PC-9 (cell line): Measurements from ENCODE around the gene AUTS2. TPM values are rescaled to one million over a fixed set of nuclear protein-coding genes. Genes with fewer than 3 reads are reported as not detected.

Experiments used
- BruUV-seq: library from RNA; stranded (reverse); fragments of 400-500 nt; replicated peaks from 2 replicates; lab custom pipeline; 2021; lab: Mats Ljungman, UMichigan
- CTCF ChIA-PET: fragments of 300-600 bp; sonication (Branson Sonifier 250); formaldehyde crosslinking; loops from one replicate; lab custom pipeline; 2022; ENCODE audit warnings: antibody characterized with exemption; lab: Charles Lee
- POLR2A ChIA-PET: fragments of 300-600 bp; sonication (Branson Sonifier 250); formaldehyde crosslinking; loops from one replicate; lab custom pipeline; 2022; ENCODE audit warnings: antibody characterized with exemption; ENCODE audit not compliant: unreplicated experiment; lab: Charles Lee
- DNase-seq, 2 experiments: peaks; one replicate each; pipeline versions ENCODE4 v3.0.0 to v3.0.0-alpha.2; 2015 to 2022; ENCODE audit warnings: mixed read lengths in 1 of 2
- H2AFZ ChIP-seq: fragments of 200-600 bp; sonication (generic); 2 replicates; pipeline ENCODE4 v1.8.1; 2017; ENCODE audit warnings: antibody characterized with exemption
- H3F3A ChIP-seq: fragments of 200-600 bp; sonication (generic); 2 replicates; pipeline ENCODE4 v1.8.1; 2017; ENCODE audit warnings: antibody characterized with exemption, mild to moderate bottlenecking, low read depth; ENCODE audit not compliant: insufficient read depth
- H3K27ac ChIP-seq: fragments of 200-600 bp; sonication (generic); 2 replicates; pipeline ENCODE4 v1.6.1; 2016; ENCODE audit warnings: mixed run types
- H3K27me3 ChIP-seq: fragments of 200-600 bp; sonication (generic); 2 replicates; pipeline ENCODE4 v1.6.1; 2016; ENCODE audit warnings: low read depth, mixed run types; ENCODE audit not compliant: insufficient read depth
- H3K36me3 ChIP-seq: fragments of 200-600 bp; sonication (generic); 2 replicates; pipeline ENCODE4 v1.6.1; 2016; ENCODE audit warnings: low read depth, mixed run types
- H3K4me1 ChIP-seq: fragments of 200-600 bp; sonication (generic); replicated peaks from 2 replicates; pipeline ENCODE4 v1.6.1; 2016; ENCODE audit warnings: mixed run types; ENCODE audit not compliant: insufficient read depth
- H3K4me2 ChIP-seq: fragments of 200-600 bp; sonication (generic); 2 replicates; pipeline ENCODE4 v1.6.1; 2017; ENCODE audit warnings: mixed run types
- H3K4me3 ChIP-seq: fragments of 200-600 bp; sonication (generic); 2 replicates; pipeline ENCODE4 v1.6.1; 2016; ENCODE audit warnings: mixed run types
- H3K79me2 ChIP-seq: fragments of 200-600 bp; sonication (generic); 2 replicates; pipeline ENCODE4 v1.6.1; 2017; ENCODE audit warnings: low read depth, mixed run types
- H3K9me2 ChIP-seq: fragments of 200-600 bp; sonication (generic); 2 replicates; pipeline ENCODE4 v1.8.1; 2017; ENCODE audit warnings: mild to moderate bottlenecking; ENCODE audit not compliant: insufficient read depth
- H3K9me3 ChIP-seq: fragments of 200-600 bp; sonication (generic); 2 replicates; pipeline ENCODE4 v1.8.1; 2016; ENCODE audit warnings: low read depth; ENCODE audit not compliant: insufficient read depth
- H4K20me1 ChIP-seq: fragments of 200-600 bp; sonication (generic); 2 replicates; pipeline ENCODE4 v1.8.1; 2017; ENCODE audit not compliant: insufficient read depth
- CTCF ChIP-seq: fragments of 200-600 bp; sonication (generic); conservative IDR thresholded peaks from 2 replicates; pipeline ENCODE4 v1.6.1; 2017; ENCODE audit warnings: mixed run types, antibody characterized with exemption, mild to moderate bottlenecking, moderate library complexity
- EZH2 ChIP-seq: fragments of 200-600 bp; sonication (generic); IDR thresholded peaks from 2 replicates; pipeline ENCODE4 v1.8.0; 2017; ENCODE audit warnings: antibody characterized with exemption, low read depth
- intact Hi-C: fragments of 100-400 bp; cut with micrococcal nuclease; formaldehyde crosslinking; loops from one replicate; pipeline ENCODE4 v1.10.0; 2022; ENCODE audit not compliant: unreplicated experiment
- total RNA-seq: library from RNA; stranded (reverse); gene quantifications from 2 replicates; pipeline ENCODE4 v1.2.3, GENCODE V29; 2021

AUTS2 gene
- total RNA-seq, 1 experiment from 2014 or later = not detected

GRCh38 chr7:69663911-69664832 is 65.9 kb downstream of the AUTS2 start:
- Histone ChIP-seq H3K9me2 (no peaks in the 10 kb centered on the region), H3K36me3 (no peaks in the 10 kb centered on the region), H4K20me1 (no peaks in the 10 kb centered on the region), H3K4me3 (no peak overlapping the region), H3K4me2 (no peak overlapping the region), H2AFZ (no peak overlapping the region), H3K9me3 (no peaks in the 10 kb centered on the region; the same call in 1 of the 2 replicates), H3K27ac (no peak overlapping the region), H3K4me1 (no peaks in the 10 kb centered on the region), H3K27me3 (no peaks in the 10 kb centered on the region), H3F3A (no peaks in the 10 kb centered on the region), H3K79me2 (no peaks in the 10 kb centered on the region)
- no peak for DNase-seq
- TF ChIP-seq CTCF (no peak), EZH2 (no peak)
- intact Hi-C loops = no loop called here
- BruUV-seq = no TSS peak
- CTCF ChIA-PET = no interaction called here
- POLR2A ChIA-PET = no interaction called here

GRCh38 chr7:69665369-69665768 is 67.1 kb downstream of the AUTS2 start:
- Histone ChIP-seq H3K9me3 (no peaks in the 10 kb centered on the region; the same call in 1 of the 2 replicates), H3K4me1 (no peaks in the 10 kb centered on the region), H3F3A (no peaks in the 10 kb centered on the region), H3K27me3 (no peaks in the 10 kb centered on the region), H4K20me1 (no peaks in the 10 kb centered on the region), H2AFZ (no peak overlapping the region), H3K4me3 (no peak overlapping the region), H3K4me2 (no peak overlapping the region), H3K9me2 (no peaks in the 10 kb centered on the region), H3K79me2 (no peaks in the 10 kb centered on the region), H3K27ac (no peak overlapping the region), H3K36me3 (no peaks in the 10 kb centered on the region)
- no TSS peak for BruUV-seq
- intact Hi-C loops = no loop called here
- POLR2A ChIA-PET = no interaction called here
- DNase-seq = no peak
- TF ChIP-seq EZH2 = no peak
- no peak for TF ChIP-seq CTCF
- CTCF ChIA-PET = no interaction called here

GRCh38 chr7:69668339-69668870 is 70.1 kb downstream of the AUTS2 start:
- Histone ChIP-seq H3K4me1 (0 out of 2 replicates have a peak, but pooled peaks cover 4% of the 10 kb centered on the region), H3K79me2 (no peaks in the 10 kb centered on the region), H2AFZ (no peak overlapping the region), H3K9me2 (no peaks in the 10 kb centered on the region), H3K4me2 (no peak overlapping the region), H3K4me3 (no peak overlapping the region), H3K27ac (no peak overlapping the region), H3K9me3 (no peaks in the 10 kb centered on the region; the same call in 1 of the 2 replicates), H3K27me3 (no peaks in the 10 kb centered on the region), H3K36me3 (no peaks in the 10 kb centered on the region), H4K20me1 (no peaks in the 10 kb centered on the region), H3F3A (no peaks in the 10 kb centered on the region)
- DNase-seq = no peak
- ChIA-PET POLR2A (no interaction called here), CTCF (no interaction called here)
- BruUV-seq = no TSS peak
- no peak for TF ChIP-seq CTCF
- no peak for TF ChIP-seq EZH2
- intact Hi-C loops = no loop called here
